BLaER1 treated with 17β-estradiol and CSF1 and Interleukin-3, amounts not matched to agents 10 nM and 100 nM (cell line): ENCODE measurements around the gene WFDC12.
A peak's percentile ranks its signal among the peaks of the same experiment; 100 is the strongest.

ENCODE experiments used
- H3K27ac ChIP-seq, 11 experiments: shearing (Covaris generic); formaldehyde crosslinking; 2 replicates each; pipeline ENCODE4 v1.8.1; 2022
- H3K27me3 ChIP-seq, 11 experiments: shearing (Covaris generic); formaldehyde crosslinking; 2 replicates each; pipeline ENCODE4 v1.8.1; 2022
- H3K36me3 ChIP-seq, 11 experiments: shearing (Covaris generic); formaldehyde crosslinking; 2 replicates each; pipeline ENCODE4 v1.8.1; 2022
- H3K4me1 ChIP-seq, 10 experiments: shearing (Covaris generic); formaldehyde crosslinking; 2 replicates each; pipeline ENCODE4 v1.8.1; 2022
- H3K4me2 ChIP-seq, 11 experiments: shearing (Covaris generic); formaldehyde crosslinking; 2 replicates each; pipeline ENCODE4 v1.8.1; 2022
- H3K4me3 ChIP-seq, 10 experiments: shearing (Covaris generic); formaldehyde crosslinking; 2 replicates each; pipeline ENCODE4 v1.8.1; 2022
- H3K9ac ChIP-seq, 11 experiments: shearing (Covaris generic); formaldehyde crosslinking; 2 replicates each; pipeline ENCODE4 v1.8.1; 2022
- H3K9me3 ChIP-seq, 11 experiments: shearing (Covaris generic); formaldehyde crosslinking; replicated peaks in 1 of 11; 2 replicates each; pipeline ENCODE4 v1.8.1; 2022
- H4K20me1 ChIP-seq, 11 experiments: shearing (Covaris generic); formaldehyde crosslinking; 2 replicates each; pipeline ENCODE4 v1.8.1; 2022
- Cebpa-rat ChIP-seq, 11 experiments: shearing (Covaris generic); IDR thresholded peaks; 2 replicates each; pipeline ENCODE4 v1.8.1; 2022

Gene WFDC12

DNA sequence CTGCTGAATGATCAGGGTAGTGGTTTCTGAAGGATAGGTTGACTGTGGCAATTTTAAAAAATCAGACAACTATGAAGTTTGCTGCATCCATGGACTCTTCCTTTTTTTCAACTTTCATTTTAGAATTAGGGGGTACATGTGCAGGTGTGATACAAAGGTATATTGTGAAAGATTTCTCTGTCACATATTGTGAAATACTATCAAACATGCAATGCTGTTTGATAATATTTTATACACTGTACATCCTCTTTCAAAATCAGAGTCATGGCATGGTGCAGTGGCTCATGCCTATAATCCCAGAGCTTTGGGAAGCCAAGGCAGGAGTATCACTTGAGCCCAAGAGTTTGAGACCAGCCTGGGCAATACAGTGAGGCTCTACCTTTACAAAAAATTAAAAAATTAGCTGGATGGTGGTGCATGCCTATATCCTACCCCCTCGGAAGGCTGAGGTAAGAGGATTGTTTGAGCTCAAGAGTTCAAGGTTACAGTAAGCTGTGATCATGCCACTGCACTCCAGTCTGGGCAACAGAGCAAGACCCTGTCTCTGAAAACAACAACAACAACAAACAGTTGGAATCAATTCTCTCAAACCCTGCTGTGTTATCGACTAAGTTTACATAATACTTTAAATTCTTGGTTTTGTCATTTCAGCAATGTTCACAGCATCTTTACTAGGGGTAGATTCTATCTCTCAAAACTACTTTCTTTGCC is 4.6 kb downstream of the WFDC12 start:
- Histone ChIP-seq H3K9ac (no peak overlapping the region), H3K4me2 (no peak overlapping the region), H3K36me3 (no peaks in the 10 kb centered on the region), H3K9me3 (peaks cover 0 to 7% (median 0%) of the 10 kb centered on the region in 11 experiments; a peak in 7 of 22 replicates), H4K20me1 (no peaks in the 10 kb centered on the region), H3K4me1 (0 out of 20 replicates have a peak, but pooled peaks cover 0 to 3% (median 0%) of the 10 kb centered on the region in 10 experiments), H3K4me3 (no peak overlapping the region), H3K27ac (no peak overlapping the region), H3K27me3 (no peaks in the 10 kb centered on the region)
- TF ChIP-seq Cebpa-rat (IDR thresholded peaks at IDR 0.05), result peak in 1 of 11 experiments; percentile 46; a peak in 1 of 22 replicates

- Histone ChIP-seq H3K4me3 (no peak overlapping the region), H4K20me1 (no peaks in the 10 kb centered on the region), H3K9ac (no peak overlapping the region), H3K4me1 (0 out of 20 replicates have a peak, but pooled peaks cover 0 to 3% (median 0%) of the 10 kb centered on the region in 10 experiments), H3K36me3 (no peaks in the 10 kb centered on the region), H3K9me3 (peaks cover 0 to 7% (median 0%) of the 10 kb centered on the region in 11 experiments; a peak in 7 of 22 replicates), H3K27ac (no peak overlapping the region), H3K27me3 (no peaks in the 10 kb centered on the region), H3K4me2 (no peak overlapping the region)
- no peak for TF ChIP-seq Cebpa-rat (IDR thresholded peaks at IDR 0.05)
These were observed 6.2 kb downstream of the WFDC12 start for GRCh38 chr20:45118028-45118427.

- TF ChIP-seq Cebpa-rat (IDR thresholded peaks at IDR 0.05), result no peak
- Histone ChIP-seq H3K27me3 (no peaks in the 10 kb centered on the region), H3K4me1 (0 out of 20 replicates have a peak, but pooled peaks cover 0 to 3% (median 0%) of the 10 kb centered on the region in 10 experiments), H4K20me1 (no peaks in the 10 kb centered on the region), H3K27ac (no peak overlapping the region), H3K9ac (no peak overlapping the region), H3K36me3 (no peaks in the 10 kb centered on the region), H3K9me3 (peaks cover 0 to 7% (median 0%) of the 10 kb centered on the region in 11 experiments; a peak in 7 of 22 replicates), H3K4me3 (no peak overlapping the region), H3K4me2 (no peak overlapping the region)
These were observed 6.7 kb downstream of the WFDC12 start for GRCh38 chr20:45117581-45117980.

GRCh38 chr20:45115829-45116228 is 8.4 kb downstream of the WFDC12 start:
- no peak overlapping the region for H3K9ac ChIP-seq
- H3K36me3 ChIP-seq, result no peaks in the 10 kb centered on the region

DNA sequence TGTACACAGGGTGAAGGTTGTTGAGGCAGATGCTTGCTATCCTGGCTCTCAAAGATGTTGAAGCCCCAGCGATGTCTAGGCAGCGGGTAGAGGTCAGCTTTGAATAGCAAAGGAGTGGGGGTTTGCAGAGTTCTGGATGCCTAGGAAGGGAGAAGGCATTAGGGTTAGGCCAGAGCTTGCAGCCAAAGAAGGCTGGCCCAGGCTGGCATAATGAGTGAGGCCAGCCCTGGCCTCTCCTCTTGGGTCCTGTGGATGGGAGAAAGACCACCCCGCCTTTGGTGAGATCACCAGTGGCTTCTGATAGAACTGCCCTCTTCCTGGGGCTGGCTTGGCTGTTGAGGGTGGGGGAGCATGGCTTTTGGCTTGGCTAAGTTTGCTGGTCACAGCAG is 8.9 kb downstream of the WFDC12 start:
- 0 out of 20 replicates have a peak, but pooled peaks cover 0 to 3% (median 0%) of the 10 kb centered on the region in 10 experiments for H3K4me1 ChIP-seq
- H3K9me3 ChIP-seq, result no peaks in the 10 kb centered on the region
- H4K20me1 ChIP-seq, result no peaks in the 10 kb centered on the region
- no peak overlapping the region for H3K4me3 ChIP-seq
- no peak overlapping the region for H3K4me2 ChIP-seq
- H3K27ac ChIP-seq, result no peak overlapping the region
- no peak for TF ChIP-seq Cebpa-rat (IDR thresholded peaks at IDR 0.05)
- H3K9ac ChIP-seq, result no peak overlapping the region
- H3K27me3 ChIP-seq, result no peaks in the 10 kb centered on the region
- no peaks in the 10 kb centered on the region for H3K36me3 ChIP-seq

More at GRCh38 chr20:45115829-45116228, 8.4 kb downstream of the WFDC12 start:
- Histone ChIP-seq H4K20me1 (no peaks in the 10 kb centered on the region), H3K4me1 (0 out of 20 replicates have a peak, but pooled peaks cover 0 to 3% (median 0%) of the 10 kb centered on the region in 10 experiments), H3K27ac (no peak overlapping the region), H3K27me3 (no peaks in the 10 kb centered on the region), H3K9me3 (peaks cover 0 to 3% (median 0%) of the 10 kb centered on the region in 11 experiments; a peak in 6 of 22 replicates), H3K4me2 (no peak overlapping the region), H3K4me3 (no peak overlapping the region)
- no peak for TF ChIP-seq Cebpa-rat (IDR thresholded peaks at IDR 0.05)

DNA sequence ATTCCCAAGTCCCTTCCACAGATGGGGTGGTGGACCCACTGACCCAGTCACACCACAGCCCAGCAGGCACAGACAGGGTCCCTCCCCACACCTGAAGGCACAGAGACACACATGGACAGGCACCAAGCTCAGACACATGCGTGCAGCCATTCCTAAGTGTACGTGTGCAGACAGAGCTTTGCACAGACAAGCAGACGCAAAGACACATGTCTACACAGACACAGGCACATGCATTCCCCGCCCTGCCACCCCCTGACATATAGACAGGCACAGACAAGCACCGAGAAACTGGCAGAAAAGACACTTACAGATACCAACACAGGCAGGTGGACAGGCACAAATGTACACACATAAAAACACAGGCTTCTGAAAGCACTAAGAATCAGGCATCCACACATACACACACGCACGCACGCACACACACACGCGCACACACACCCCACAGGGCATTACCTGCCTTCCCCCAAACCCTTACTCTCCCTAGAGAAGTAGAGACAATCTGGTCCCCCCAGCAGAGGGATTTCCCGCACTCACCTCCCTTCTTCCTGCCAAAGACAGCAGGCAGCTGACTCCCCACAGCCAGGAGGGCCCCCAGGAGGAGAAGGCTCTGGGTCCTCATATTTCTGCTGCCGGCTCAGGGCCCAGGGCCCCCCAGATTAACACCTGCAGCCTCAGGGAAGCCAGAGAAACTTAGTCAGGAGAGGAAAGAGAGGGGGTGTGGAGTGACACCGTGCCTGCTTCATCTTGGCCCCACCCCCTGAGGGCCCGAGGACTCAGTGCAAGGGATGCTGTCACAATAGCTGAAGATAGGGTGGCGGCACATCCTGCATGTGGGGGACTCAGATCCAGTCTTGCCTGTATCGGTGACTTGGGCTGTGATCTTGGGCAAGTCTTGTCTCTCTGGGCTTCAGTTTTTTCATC is 9.5 kb downstream of the WFDC12 start, which contains the start of gene WFDC5:
Gene WFDC5 (minus strand): TSS at position 710 of the 921 bp plus-strand sequence. CDS start 91 bp downstream, at position 619.
- no peaks in the 10 kb centered on the region for H3K36me3 ChIP-seq
- no peaks in the 10 kb centered on the region for H4K20me1 ChIP-seq
- no peak within 1 kb of the TSS for H3K4me2 ChIP-seq
- no peaks in the 10 kb centered on the region for H3K27me3 ChIP-seq
- no peak within 1 kb of the TSS for H3K9ac ChIP-seq
- TF ChIP-seq Cebpa-rat (IDR thresholded peaks at IDR 0.05), result no peak
- H3K9me3 ChIP-seq, result no peaks in the 10 kb centered on the region
- no peak within 1 kb of the TSS for H3K27ac ChIP-seq
- H3K4me1 ChIP-seq, result 0 out of 20 replicates have a peak, but pooled peaks cover 0 to 3% (median 0%) of the 10 kb centered on the region in 10 experiments
- H3K4me3 ChIP-seq, result no peak within 1 kb of the TSS

DNA sequence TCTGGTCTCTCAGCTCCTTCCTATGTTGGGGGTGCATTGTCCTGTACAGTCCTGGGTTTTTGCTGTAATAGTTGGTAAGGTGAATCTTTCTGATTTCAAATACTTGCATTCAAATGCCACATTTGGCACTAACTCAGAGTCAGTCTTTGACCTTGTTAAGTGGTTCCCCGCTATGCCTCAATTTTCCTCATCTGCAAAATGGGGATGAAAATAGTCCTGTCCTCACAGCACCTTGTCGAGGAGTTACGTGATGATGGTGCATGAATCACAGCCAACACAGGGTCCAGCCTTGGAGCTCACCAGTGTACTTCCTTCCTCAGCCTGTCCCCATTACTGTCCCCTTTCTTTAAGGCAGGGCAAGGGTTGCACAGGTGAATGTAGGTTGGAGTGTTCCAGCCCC is 10.4 kb downstream of the WFDC12 start:
- Histone ChIP-seq H3K36me3 (no peaks in the 10 kb centered on the region), H3K9ac (no peak overlapping the region), H3K27ac (no peak overlapping the region), H3K4me1 (0 out of 20 replicates have a peak, but pooled peaks cover 0 to 3% (median 0%) of the 10 kb centered on the region in 10 experiments), H4K20me1 (no peaks in the 10 kb centered on the region), H3K27me3 (no peaks in the 10 kb centered on the region), H3K4me3 (no peak overlapping the region), H3K9me3 (no peaks in the 10 kb centered on the region), H3K4me2 (no peak overlapping the region)
- no peak for TF ChIP-seq Cebpa-rat (IDR thresholded peaks at IDR 0.05)

GRCh38 chr20:45112754-45113153 is 11.5 kb downstream of the WFDC12 start:
- Histone ChIP-seq H3K27me3 (no peaks in the 10 kb centered on the region), H3K27ac (no peak overlapping the region)

More at GRCh38 chr20:45112754-45113153, 11.5 kb downstream of the WFDC12 start:
- Histone ChIP-seq H3K4me3 (no peak overlapping the region), H3K9me3 (no peaks in the 10 kb centered on the region), H3K36me3 (no peaks in the 10 kb centered on the region), H3K9ac (no peak overlapping the region), H3K4me2 (no peak overlapping the region), H3K4me1 (0 out of 20 replicates have a peak, but pooled peaks cover 0 to 3% (median 0%) of the 10 kb centered on the region in 10 experiments), H4K20me1 (no peaks in the 10 kb centered on the region)
- no peak for TF ChIP-seq Cebpa-rat (IDR thresholded peaks at IDR 0.05)
